ENCODE results near the gene TMEM63B. TPM values are rescaled to one million over a fixed set of nuclear protein-coding genes. Genes with fewer than 3 reads are reported as not detected.

Gene TMEM63B
- polyA plus RNA-seq, 3 donors, result 1.3 to 25.7 (median 1.9) TPM

GRCh38 chr6:44158770-44159228 is 31.4 kb downstream of the TMEM63B start, which contains the start of gene CAPN11:
CAPN11 (plus strand) TSS chr6:44158820; CDS start chr6:44158849, 29 bp downstream.
- peak within 1 kb of the TSS; percentile 8 for H3K9ac ChIP-seq (ENCODE audit: insufficient read depth, low read length, poor library complexity, severe bottlenecking)
- Mint-ChIP-seq H3K36me3 (no peaks in the 10 kb centered on the region), H3K27ac (peak within 1 kb of the TSS in 3 of 7 donors; percentile 33 to 84 (median 61)), H3K4me3 (no peak within 1 kb of the TSS), H3K9me3 (peaks cover 0 to 4% (median 0%) of the 10 kb centered on the region in 7 donors), H3K27me3 (ENCODE audit: low read depth in 3 of 3) (peaks cover 2 to 5% (median 3%) of the 10 kb centered on the region in 3 donors), H3K4me1 (peaks cover 4% of the 10 kb centered on the region)
- H4K20me1 ChIP-seq (ENCODE audit: insufficient read depth, low read length), result no peaks in the 10 kb centered on the region
- no peaks in the 10 kb centered on the region for H3K4me1 ChIP-seq (ENCODE audit: control insufficient read depth in 1 of 2, insufficient read depth in 2 of 2, low read length in 2 of 2)
- no peaks in the 10 kb centered on the region for H3K27me3 ChIP-seq (ENCODE audit: control insufficient read depth in 2 of 2, insufficient read depth in 2 of 2, low read length in 2 of 2)
- no peak for TF ChIP-seq CTCF (IDR thresholded peaks at IDR 0.05)
- H3K4me2 ChIP-seq (replicated peaks; ENCODE audit: extremely low read depth, low read length, poor library complexity, severe bottlenecking), result no peak within 1 kb of the TSS
- H3K27ac ChIP-seq (ENCODE audit: low read depth in 1 of 2, low read length in 2 of 2), result no peak within 1 kb of the TSS
- WGBS (ENCODE audit: insufficient coverage), result 86% methylated on average over 1 of the region's 5 CpGs
- no peaks in the 10 kb centered on the region for H3K36me3 ChIP-seq (replicated peaks in 1 of 2; ENCODE audit: control insufficient read depth in 1 of 2, insufficient read depth in 2 of 2, low read length in 2 of 2)
- no peaks in the 10 kb centered on the region for H3K9me3 ChIP-seq (replicated peaks in 1 of 2; ENCODE audit: control insufficient read depth in 1 of 2, insufficient read depth in 1 of 2, low read length in 2 of 2)
- no peak for DNase-seq
- H2AFZ ChIP-seq (ENCODE audit: insufficient read depth, low read depth, low read length, poor library complexity, severe bottlenecking), result no peak within 1 kb of the TSS
- intact Hi-C loops (cut with micrococcal nuclease), result no loop called here
- no peaks in the 10 kb centered on the region for H3K79me2 ChIP-seq (ENCODE audit: insufficient read depth, low read length)
- no peak within 1 kb of the TSS for H3K4me3 ChIP-seq (replicated peaks in 1 of 3; ENCODE audit: low read depth in 2 of 3, low read length in 3 of 3)

- no peak for DNase-seq
- Histone ChIP-seq H4K20me1 (ENCODE audit: insufficient read depth, low read length) (no peaks in the 10 kb centered on the region), H3K36me3 (replicated peaks in 1 of 2; ENCODE audit: control insufficient read depth in 1 of 2, insufficient read depth in 2 of 2, low read length in 2 of 2) (no peaks in the 10 kb centered on the region), H3K9me3 (replicated peaks in 1 of 2; ENCODE audit: control insufficient read depth in 1 of 2, insufficient read depth in 1 of 2, low read length in 2 of 2) (no peaks in the 10 kb centered on the region), H3K9ac (ENCODE audit: insufficient read depth, low read length, poor library complexity, severe bottlenecking) (no peak overlapping the region), H2AFZ (ENCODE audit: insufficient read depth, low read depth, low read length, poor library complexity, severe bottlenecking) (no peak overlapping the region), H3K4me1 (ENCODE audit: control insufficient read depth in 1 of 2, insufficient read depth in 2 of 2, low read length in 2 of 2) (peaks cover 0 to 6% of the 10 kb centered on the region in 2 donors), H3K4me2 (replicated peaks; ENCODE audit: extremely low read depth, low read length, poor library complexity, severe bottlenecking) (no peak overlapping the region), H3K4me3 (replicated peaks in 1 of 3; ENCODE audit: low read depth in 2 of 3, low read length in 3 of 3) (no peak overlapping the region), H3K79me2 (ENCODE audit: insufficient read depth, low read length) (no peaks in the 10 kb centered on the region), H3K27ac (ENCODE audit: low read depth in 1 of 2, low read length in 2 of 2) (no peak overlapping the region), H3K27me3 (ENCODE audit: control insufficient read depth in 2 of 2, insufficient read depth in 2 of 2, low read length in 2 of 2) (no peaks in the 10 kb centered on the region)
- intact Hi-C loops (cut with micrococcal nuclease), result no loop called here
- TF ChIP-seq CTCF (IDR thresholded peaks at IDR 0.05), result no peak
- H3K27ac Mint-ChIP-seq, result no peak overlapping the region
- no peaks in the 10 kb centered on the region for H3K36me3 Mint-ChIP-seq
- peaks cover 4 to 13% (median 7%) of the 10 kb centered on the region in 3 donors for H3K27me3 Mint-ChIP-seq (ENCODE audit: low read depth in 3 of 3)
- no peak overlapping the region for H3K4me3 Mint-ChIP-seq
- H3K4me1 Mint-ChIP-seq, result peaks cover 8% of the 10 kb centered on the region
- WGBS (ENCODE audit: insufficient coverage), result 85% methylated on average over 6 of the region's 8 CpGs
- no peaks in the 10 kb centered on the region for H3K9me3 Mint-ChIP-seq
Observed at GRCh38 chr6:44161997-44162338, 34.6 kb downstream of the TMEM63B start.
